Endothelial cell of umbilical vein (primary cell): Measurements from ENCODE around the gene JPH3. TPM values are rescaled to one million over a fixed set of nuclear protein-coding genes. Genes with fewer than 3 reads are reported as not detected.

ENCODE experiments used
- BruUV-seq: library from RNA; stranded (reverse); fragments of 400-500 nt; replicated peaks from 2 replicates; lab custom pipeline; 2021; lab: Mats Ljungman, UMichigan
- CTCF ChIA-PET: fragments of 300-600, 350-600 bp; sonication (Branson Sonifier 250); formaldehyde crosslinking; loops from one replicate; lab custom pipeline; 2021; ENCODE audit warnings: antibody characterized with exemption, inconsistent platforms; lab: Charles Lee
- POLR2A ChIA-PET: fragments of 300-600, 350-600 bp; sonication (Branson Sonifier 250); formaldehyde crosslinking; loops from one replicate; lab custom pipeline; 2021; ENCODE audit warnings: antibody characterized with exemption, inconsistent platforms; lab: Charles Lee
- DNase-seq: peaks from one replicate; pipeline ENCODE4 v3.0.0-alpha.2; 2011; ENCODE audit warnings: low read depth, low spot score
- FAIRE-seq: peaks from 2 replicates; lab custom pipeline; 2011; peaks lifted over from hg19 to GRCh38; lab: Jason Lieb, UNC
- H2AFZ ChIP-seq: 2 replicates; pipeline ENCODE4 v1.6.0; 2012; ENCODE audit warnings: low read depth, low read length, control low read depth, inconsistent platforms
- H3K27ac ChIP-seq: 2 replicates; pipeline ENCODE4 v1.5.1; 2011; ENCODE audit warnings: low read depth, mild to moderate bottlenecking, control low read depth, low read length, moderate library complexity; ENCODE audit not compliant: insufficient read depth
- H3K27me3 ChIP-seq, 2 experiments: 2 replicates each; pipeline versions ENCODE4 v1.6.0 to v1.6.1; 2011; ENCODE audit warnings: low read length in 2 of 2, mixed read lengths in 1 of 2; ENCODE audit not compliant: control insufficient read depth in 2 of 2, insufficient read depth in 2 of 2
- H3K36me3 ChIP-seq, 2 experiments: 2 replicates in 1 of 2; 3 replicates in 1 of 2; pipeline ENCODE4 v1.5.1; 2011; ENCODE audit warnings: low read length in 2 of 2, mild to moderate bottlenecking in 1 of 2, moderate library complexity in 1 of 2; ENCODE audit not compliant: control insufficient read depth in 2 of 2, insufficient read depth in 2 of 2; ENCODE audit errors: extremely low read depth in 1 of 2
- H3K4me1 ChIP-seq: 3 replicates; pipeline ENCODE4 v1.5.1; 2011; ENCODE audit warnings: mild to moderate bottlenecking, low read length; ENCODE audit not compliant: control insufficient read depth, insufficient read depth; ENCODE audit errors: extremely low read depth
- H3K4me2 ChIP-seq: 2 replicates; pipeline ENCODE4 v1.6.1; 2011; ENCODE audit warnings: low read length, control low read depth, mixed read lengths; ENCODE audit not compliant: insufficient read depth
- H3K4me3 ChIP-seq, 3 experiments: fragments of 200-600 bp in 1 of 3; sonication (generic), shearing (Covaris generic) in 1 of 3; replicated peaks in 1 of 3; 2 replicates each; pipeline ENCODE4 v1.5.1; 2011 to 2016; ENCODE audit warnings: control low read depth in 3 of 3, low read length in 3 of 3, mild to moderate bottlenecking in 2 of 3, inconsistent platforms in 1 of 3, low read depth in 1 of 3, moderate library complexity in 1 of 3; ENCODE audit not compliant: insufficient read depth in 1 of 3
- H3K79me2 ChIP-seq: 2 replicates; pipeline ENCODE4 v1.6.0; 2012; ENCODE audit warnings: low read length, inconsistent platforms; ENCODE audit not compliant: control insufficient read depth, insufficient read depth
- H3K9ac ChIP-seq: replicated peaks from 2 replicates; pipeline ENCODE3; 2011; ENCODE audit warnings: low read length, control low read depth; ENCODE audit not compliant: insufficient read depth; ENCODE audit errors: extremely low read depth
- H3K9me1 ChIP-seq: replicated peaks from 3 replicates; pipeline ENCODE4 v1.6.0; 2011; ENCODE audit warnings: mild to moderate bottlenecking, low read length; ENCODE audit not compliant: control insufficient read depth, insufficient read depth; ENCODE audit errors: extremely low read depth
- H3K9me3 ChIP-seq: replicated peaks from 2 replicates; pipeline ENCODE4 v1.5.1; 2012; ENCODE audit warnings: low read length, inconsistent platforms; ENCODE audit not compliant: control insufficient read depth, insufficient read depth
- H4K20me1 ChIP-seq: replicated peaks from 2 replicates; pipeline ENCODE3; 2011; ENCODE audit warnings: mild to moderate bottlenecking, low read length; ENCODE audit not compliant: control insufficient read depth, insufficient read depth; ENCODE audit errors: extremely low read depth
- CTCF ChIP-seq, 2 donors: IDR thresholded peaks; 1 replicate in 1 of 2; 2 replicates in 1 of 2; pipeline ENCODE4 v1.5.1; 2011; ENCODE audit warnings: low read length in 2 of 2, mild to moderate bottlenecking in 2 of 2, moderate library complexity in 2 of 2, control low read depth in 1 of 2, inconsistent platforms in 1 of 2, low read depth in 1 of 2; ENCODE audit not compliant: insufficient read depth in 1 of 2; ENCODE audit errors: extremely low read depth in 1 of 2
- EZH2 ChIP-seq: IDR thresholded peaks from 2 replicates; pipeline ENCODE4 v1.6.1; 2012; ENCODE audit warnings: borderline replicate concordance, low read depth, mild to moderate bottlenecking, moderate library complexity, low read length, inconsistent platforms; ENCODE audit not compliant: severe bottlenecking
- FOS ChIP-seq: IDR thresholded peaks from 2 replicates; pipeline ENCODE4 v1.6.1; 2011; ENCODE audit warnings: mild to moderate bottlenecking, low read length, moderate library complexity, borderline replicate concordance; ENCODE audit not compliant: insufficient read depth
- GATA2 ChIP-seq: IDR thresholded peaks from 2 replicates; pipeline ENCODE4 v1.7.0; 2011; ENCODE audit warnings: low read depth, mild to moderate bottlenecking, moderate library complexity, mixed read lengths, low read length; ENCODE audit not compliant: insufficient read length, insufficient read depth
- JUN ChIP-seq: IDR thresholded peaks from 2 replicates; pipeline ENCODE4 v1.6.1; 2011; ENCODE audit warnings: borderline replicate concordance, low read depth; ENCODE audit not compliant: insufficient read length, insufficient read depth
- MAX ChIP-seq: IDR thresholded peaks from 2 replicates; pipeline ENCODE4 v1.6.1; 2011; ENCODE audit not compliant: insufficient read depth, insufficient read length
- MYC ChIP-seq: IDR thresholded peaks from one replicate; pipeline ENCODE4 v1.6.1; 2011; ENCODE audit warnings: mild to moderate bottlenecking, low read depth, low read length
- POLR2A ChIP-seq: IDR thresholded peaks from 2 replicates; pipeline ENCODE4 v1.6.1; 2012; ENCODE audit warnings: low read depth, mild to moderate bottlenecking, control low read depth, low read length
- POLR2AphosphoS5 ChIP-seq: IDR thresholded peaks from 2 replicates; pipeline ENCODE4 v1.6.1; 2012; ENCODE audit warnings: low read depth, mild to moderate bottlenecking, control low read depth, low read length, moderate library complexity; ENCODE audit not compliant: insufficient read depth
- dilution Hi-C: fragments of 300-500 bp; cut with MboI; formaldehyde crosslinking; loops from one replicate; pipeline ENCODE4 v1.15.0; 2019; ENCODE audit warnings: low sequenced_read_pairs; ENCODE audit not compliant: extremely low pct_ligation_motif_present
- intact Hi-C: fragments of 100-400 bp; cut with micrococcal nuclease; formaldehyde crosslinking; loops from one replicate; pipeline ENCODE4 v1.10.0; 2022
- polyA plus RNA-seq, 4 experiments: library from polyadenylated mRNA; depleted of rRNA in 3 of 4; stranded (reverse) in 3 of 4; unstranded in 1 of 4; fragments of >200 nt; gene quantifications; 2 replicates each; pipeline versions ENCODE4 v1.2.1 to v1.2.3, GENCODE V29; 2011 to 2012; ENCODE audit warnings: missing spikeins in 1 of 4
- total RNA-seq: library from RNA; stranded (reverse); gene quantifications from 2 replicates; pipeline ENCODE4 v1.2.3, GENCODE V29; 2021

The JPH3 gene
- total and polyA plus RNA-seq, 2 donors (not counting 3 experiments of a cell fraction or from before 2014, with no cell fraction given) = 0.22 to 0.30 TPM

- no peak overlapping the region for H3K27ac ChIP-seq
- no peaks in the 10 kb centered on the region for H3K9me3 ChIP-seq
- H3K4me1 ChIP-seq = peaks cover 24% of the 10 kb centered on the region
- no peaks in the 10 kb centered on the region for H3K9me1 ChIP-seq
- peaks cover 0 to 4% of the 10 kb centered on the region in 2 experiments for H3K36me3 ChIP-seq
- intact Hi-C loops (no loop called here), dilution Hi-C loops (no loop called here)
- no peaks in the 10 kb centered on the region for H3K27me3 ChIP-seq
- H3K4me2 ChIP-seq = no peak overlapping the region
- H3K9ac ChIP-seq = no peak overlapping the region
- DNase-seq = no peak
- no peak for FAIRE-seq
- no TSS peak for BruUV-seq
- ChIA-PET CTCF (interaction anchor here (1.2 kb wide), 1 partner anchor 10 kb away, joined by 3 read pairs; no protein-coding TSS in a partner anchor), POLR2A (no interaction called here)
- H3K4me3 ChIP-seq = no peak overlapping the region
- no peak overlapping the region for H2AFZ ChIP-seq
- no peaks in the 10 kb centered on the region for H4K20me1 ChIP-seq
- H3K79me2 ChIP-seq = no peaks in the 10 kb centered on the region
- TF ChIP-seq EZH2 (no peak), MYC (no peak), POLR2A (no peak), CTCF (IDR thresholded peaks at IDR 0.05; ENCODE audit: extremely low read depth in 1 of 2, insufficient read depth in 1 of 2, low read depth in 1 of 2, low read length in 2 of 2) (no peak), JUN (no peak), MAX (no peak), POLR2AphosphoS5 (no peak), GATA2 (no peak), FOS (no peak)
Observed at GRCh38 chr16:87700406-87701077, 98.2 kb downstream of the JPH3 start.
